GM15510 (cell line): ENCODE measurements around the gene MYO1G.

Experiments
- POLR2A ChIP-seq: IDR thresholded peaks from 3 replicates; pipeline ENCODE4 v1.6.1; 2011; ENCODE audit warnings: borderline replicate concordance; ENCODE audit not compliant: insufficient read length; ENCODE audit errors: extremely low read depth

Gene MYO1G

GRCh38 chr7:44974549-44974948 lies 4.3 kb downstream of the MYO1G start:
- no peak for TF ChIP-seq POLR2A

GRCh38 chr7:44973610-44974401 lies 5.0 kb downstream of the MYO1G start:
- TF ChIP-seq POLR2A, result no peak

GRCh38 chr7:44972562-44972961 lies 6.3 kb downstream of the MYO1G start:
- TF ChIP-seq POLR2A, result no peak

GRCh38 chr7:44971902-44972441 lies 6.8 kb downstream of the MYO1G start:
- no peak for TF ChIP-seq POLR2A

GRCh38 chr7:44971188-44971901 lies 7.5 kb downstream of the MYO1G start:
- TF ChIP-seq POLR2A, result no peak

- no peak for TF ChIP-seq POLR2A
These were observed 8.2 kb downstream of the MYO1G start for GRCh38 chr7:44970523-44971051.

- TF ChIP-seq POLR2A, result no peak
These were observed 8.9 kb downstream of the MYO1G start for GRCh38 chr7:44969701-44970522.

- peak; percentile 12 for TF ChIP-seq POLR2A
These were observed 9.6 kb downstream of the MYO1G start for GRCh38 chr7:44969049-44969700.

- TF ChIP-seq POLR2A, result no peak
These were observed 11.0 kb downstream of the MYO1G start for GRCh38 chr7:44967571-44968446.

GRCh38 chr7:44966731-44967538 lies 11.9 kb downstream of the MYO1G start:
- TF ChIP-seq POLR2A, result no peak

GRCh38 chr7:44965937-44966730 lies 12.7 kb downstream of the MYO1G start:
- TF ChIP-seq POLR2A, result no peak
